Activated CD4-positive, alpha-beta memory T cell treated with anti-CD3 and anti-CD28 coated beads for 36 hours (primary cell): ENCODE data around the gene PREX1. TPM values are rescaled to one million over a fixed set of nuclear protein-coding genes. Genes with fewer than 3 reads are reported as not detected.

Experiments
- CTCF ChIA-PET: fragments of 350-600 bp; sonication (Branson Sonifier 250); formaldehyde crosslinking; loops from one replicate; lab custom pipeline; 2021; ENCODE audit warnings: antibody characterized with exemption, inconsistent platforms; lab: Charles Lee
- POLR2A ChIA-PET: fragments of 350-600 bp; sonication (Branson Sonifier 250); formaldehyde crosslinking; loops from one replicate; lab custom pipeline; 2021; ENCODE audit warnings: antibody characterized with exemption; lab: Charles Lee
- DNase-seq: peaks from one replicate; pipeline ENCODE4 v3.0.0-alpha.2; 2020
- H3K27ac Mint-ChIP-seq: one replicate; pipeline ENCODE4 v1.8.0; 2021; ENCODE audit warnings: mixed read lengths
- H3K27me3 Mint-ChIP-seq: one replicate; pipeline ENCODE4 v1.8.0; 2021; ENCODE audit warnings: mixed read lengths
- H3K36me3 Mint-ChIP-seq: one replicate; pipeline ENCODE4 v1.8.0; 2021; ENCODE audit warnings: mixed read lengths
- H3K4me1 Mint-ChIP-seq: one replicate; pipeline ENCODE4 v1.8.0; 2021; ENCODE audit warnings: low read depth, mixed read lengths
- H3K4me3 Mint-ChIP-seq: one replicate; pipeline ENCODE4 v1.8.0; 2021; ENCODE audit warnings: mild to moderate bottlenecking, mixed read lengths
- H3K9me3 Mint-ChIP-seq: one replicate; pipeline ENCODE4 v1.8.0; 2021; ENCODE audit warnings: mixed read lengths
- intact Hi-C: fragments of 100-400 bp; cut with micrococcal nuclease; formaldehyde crosslinking; loops from one replicate; pipeline ENCODE4 v1.15.1; 2023
- total RNA-seq, 2 experiments: library from RNA; stranded (reverse); gene quantifications; one replicate each; pipeline ENCODE4 v1.2.3, GENCODE V29; 2021

The PREX1 gene
- total RNA-seq, 2 experiments from 2014 or later: 91.5 to 92.8 TPM

DNA sequence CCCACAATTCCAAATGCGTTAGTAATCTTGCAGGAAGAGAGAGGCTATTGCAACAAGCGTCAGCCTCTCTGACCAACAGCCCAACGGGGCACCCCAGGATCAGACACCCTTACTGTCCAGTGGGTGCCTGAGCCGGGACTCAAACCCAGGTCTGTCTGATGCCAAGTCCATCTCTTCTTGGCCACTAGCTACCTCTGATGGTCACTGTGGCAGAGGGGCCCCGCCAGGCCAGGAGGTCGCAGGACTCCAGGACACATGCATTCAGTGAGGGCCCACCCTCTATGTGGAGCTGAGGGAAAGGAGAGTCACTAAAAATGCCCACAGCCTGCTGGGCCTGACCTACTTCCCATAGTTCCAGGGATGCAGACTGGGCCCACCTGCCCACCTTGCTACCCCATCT is 83.3 kb downstream of the PREX1 start:
- CTCF ChIA-PET: no interaction called here

DNA sequence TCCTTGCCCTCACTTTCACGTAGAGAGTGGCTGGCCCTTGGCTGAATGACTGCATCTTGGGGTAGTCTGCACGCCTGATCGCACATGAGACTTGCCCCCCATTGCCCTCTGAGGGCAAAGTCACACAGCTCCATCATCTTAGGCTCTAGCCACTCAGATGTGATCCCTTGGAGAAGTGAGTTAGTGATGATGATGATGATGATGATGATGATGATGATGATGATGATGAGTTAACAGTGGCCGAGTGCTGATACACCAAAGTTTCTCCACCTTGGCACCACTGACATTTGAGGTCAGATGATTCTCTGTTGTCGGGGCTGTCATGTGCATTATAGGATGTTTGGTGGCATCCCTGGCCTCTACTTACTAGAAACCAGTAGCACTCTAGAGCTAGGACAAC is 84.0 kb downstream of the PREX1 start:
- no peaks in the 10 kb centered on the region for H3K27me3 Mint-ChIP-seq
- DNase-seq: no peak
- peaks cover 30% of the 10 kb centered on the region for H3K36me3 Mint-ChIP-seq
- H3K4me3 Mint-ChIP-seq: no peak overlapping the region
- ChIA-PET POLR2A (no interaction called here), CTCF (no interaction called here)
- intact Hi-C loops: no loop called here
- no peak overlapping the region for H3K27ac Mint-ChIP-seq
- no peaks in the 10 kb centered on the region for H3K9me3 Mint-ChIP-seq
- peaks cover 38% of the 10 kb centered on the region for H3K4me1 Mint-ChIP-seq

More for the DNA sequence above, 83.3 kb downstream of the PREX1 start:
- intact Hi-C loops: no loop called here
- Mint-ChIP-seq H3K4me3 (no peak overlapping the region), H3K27me3 (no peaks in the 10 kb centered on the region), H3K36me3 (peaks cover 28% of the 10 kb centered on the region), H3K27ac (no peak overlapping the region), H3K9me3 (no peaks in the 10 kb centered on the region), H3K4me1 (peaks cover 38% of the 10 kb centered on the region)
- DNase-seq: no peak
- POLR2A ChIA-PET: no interaction called here

DNA sequence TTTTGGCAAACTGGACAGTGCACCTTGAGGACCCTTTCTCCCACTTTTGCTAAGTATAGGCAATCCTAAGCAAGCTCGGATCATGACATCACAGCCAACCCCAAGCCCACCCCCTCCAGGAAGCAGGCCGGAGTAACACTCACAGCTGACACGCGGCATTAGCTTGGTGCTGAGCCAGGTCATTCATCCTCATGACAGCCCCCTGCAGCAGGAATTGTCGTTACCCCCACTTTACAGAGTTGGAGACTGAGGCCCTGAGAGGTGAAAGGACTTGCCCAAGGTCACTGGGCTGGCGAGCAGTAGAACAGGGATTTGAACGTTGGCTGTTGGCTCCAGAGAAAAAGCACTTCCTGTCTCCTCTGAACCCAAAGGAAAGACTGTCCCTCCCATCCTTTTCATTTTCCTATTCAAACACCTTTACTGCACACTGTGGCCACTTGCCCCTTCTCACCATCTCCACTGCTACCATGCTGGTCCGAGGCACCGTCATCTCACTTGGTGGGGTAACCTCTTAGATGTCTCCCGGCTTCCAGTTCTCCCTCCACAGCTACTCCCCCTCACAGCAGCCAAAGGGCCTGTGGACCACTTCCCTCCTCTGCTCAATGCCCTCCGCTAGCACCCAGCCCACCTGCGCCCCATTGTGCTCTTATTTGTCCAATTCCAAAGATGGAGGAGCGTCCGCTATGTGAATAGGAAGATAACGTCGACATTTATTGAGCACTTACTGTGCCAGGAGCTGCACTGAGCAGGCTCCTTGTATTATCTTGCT is 84.7 kb downstream of the PREX1 start:
- H3K36me3 Mint-ChIP-seq: peaks cover 33% of the 10 kb centered on the region
- intact Hi-C loops: no loop called here
- ChIA-PET POLR2A (interaction anchor here (0.9 kb wide), 1 partner anchor 35 kb away, joined by 3 read pairs; no protein-coding TSS in a partner anchor), CTCF (no interaction called here)
- peak overlapping the region; percentile 2 for H3K27ac Mint-ChIP-seq
- no peak overlapping the region for H3K4me3 Mint-ChIP-seq
- H3K9me3 Mint-ChIP-seq: no peaks in the 10 kb centered on the region
- H3K27me3 Mint-ChIP-seq: no peaks in the 10 kb centered on the region
- H3K4me1 Mint-ChIP-seq: peaks cover 38% of the 10 kb centered on the region
- no peak for DNase-seq

DNA sequence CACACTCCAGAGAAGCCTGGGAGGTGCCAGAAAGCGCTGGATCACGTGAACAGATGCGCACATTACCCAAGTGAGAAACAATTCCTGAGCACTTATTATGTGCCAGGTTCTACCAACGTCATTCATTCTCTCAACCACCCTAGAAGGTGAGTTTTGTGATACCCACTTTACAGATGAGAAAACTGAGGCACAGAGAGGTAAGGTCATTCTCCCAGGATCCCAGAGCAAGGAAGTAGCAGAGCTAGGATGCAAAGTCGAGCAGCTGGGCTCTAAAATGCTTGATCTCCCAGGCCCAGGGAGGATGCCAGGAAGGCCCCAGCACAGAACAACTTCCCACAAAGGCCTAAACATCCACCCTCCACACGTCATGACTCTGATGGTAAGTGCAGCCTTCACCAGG is 85.6 kb downstream of the PREX1 start:
- Mint-ChIP-seq H3K27ac (no peak overlapping the region), H3K9me3 (no peaks in the 10 kb centered on the region), H3K27me3 (no peaks in the 10 kb centered on the region), H3K4me3 (no peak overlapping the region), H3K4me1 (peaks cover 42% of the 10 kb centered on the region), H3K36me3 (peaks cover 39% of the 10 kb centered on the region)
- POLR2A ChIA-PET: interaction anchor here (0.9 to 5.6 kb wide), 3 partner anchors 10 to 84 kb away, joined by 3 to 44 read pairs (median 3); no protein-coding TSS in a partner anchor
- CTCF ChIA-PET: no interaction called here
- DNase-seq: no peak
- intact Hi-C loops: no loop called here

DNA sequence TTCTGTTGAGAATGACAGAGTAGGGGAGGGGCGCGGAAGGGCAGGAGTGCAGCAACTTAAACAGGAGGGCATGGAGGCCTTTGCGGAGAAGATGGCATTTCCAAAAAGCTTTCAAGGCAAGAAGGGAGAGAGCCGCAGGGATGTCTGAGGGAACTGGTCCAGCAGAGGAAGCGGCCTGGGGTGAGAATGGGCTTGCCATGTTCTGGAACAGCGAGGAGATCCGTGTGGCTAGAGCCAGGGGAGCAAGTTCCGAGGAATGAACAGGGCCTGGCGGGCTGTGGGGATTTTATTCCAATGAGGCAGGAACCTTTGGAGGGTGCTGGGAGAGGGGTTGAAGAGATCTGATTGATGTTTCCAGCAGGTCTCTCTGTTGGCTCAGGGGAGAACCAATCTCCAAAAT is 86.1 kb downstream of the PREX1 start:
- Mint-ChIP-seq H3K4me1 (peaks cover 48% of the 10 kb centered on the region), H3K27ac (no peak overlapping the region), H3K4me3 (no peak overlapping the region), H3K9me3 (no peaks in the 10 kb centered on the region), H3K36me3 (peaks cover 40% of the 10 kb centered on the region), H3K27me3 (no peaks in the 10 kb centered on the region)
- ChIA-PET POLR2A (interaction anchor here (1.3 to 5.6 kb wide), 2 partner anchors 11 to 85 kb away, joined by 3 to 44 read pairs; no protein-coding TSS in a partner anchor), CTCF (interaction anchor here (3.5 kb wide), 1 partner anchor 10 kb away, joined by 10 read pairs; no protein-coding TSS in a partner anchor)
- intact Hi-C loops: no loop called here
- DNase-seq: no peak

DNA sequence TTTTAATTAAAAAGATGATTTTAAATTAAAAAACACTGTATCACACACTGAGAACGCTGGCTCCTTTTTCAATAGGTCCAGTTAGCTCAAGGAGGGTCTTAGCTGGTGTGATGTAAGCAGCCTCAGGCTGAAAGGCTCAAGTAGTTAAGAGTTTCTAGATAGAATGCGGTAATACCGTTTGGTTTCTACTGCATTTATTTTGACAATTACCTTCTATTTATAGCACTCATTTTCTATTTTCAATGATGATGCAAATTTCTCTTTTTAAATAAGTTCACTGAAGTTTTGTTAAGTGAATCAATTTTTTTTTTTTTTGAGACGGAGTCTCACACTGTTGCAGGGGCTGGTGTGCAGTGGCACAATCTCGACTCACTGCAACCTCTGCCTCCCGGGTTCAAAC is 87.1 kb downstream of the PREX1 start:
- Mint-ChIP-seq H3K4me3 (no peak overlapping the region), H3K9me3 (no peaks in the 10 kb centered on the region), H3K27ac (no peak overlapping the region), H3K4me1 (peaks cover 57% of the 10 kb centered on the region), H3K27me3 (no peaks in the 10 kb centered on the region), H3K36me3 (peaks cover 45% of the 10 kb centered on the region)
- DNase-seq: no peak
- intact Hi-C loops: no loop called here
- POLR2A ChIA-PET: interaction anchor here (0.7 to 5.6 kb wide), 4 partner anchors 11 to 107 kb away, joined by 3 to 44 read pairs (median 10); no protein-coding TSS in a partner anchor
- CTCF ChIA-PET: interaction anchor here (1.1 to 3.5 kb wide), 3 partner anchors 11 to 164 kb away, joined by 3 to 10 read pairs (median 5); no protein-coding TSS in a partner anchor

DNA sequence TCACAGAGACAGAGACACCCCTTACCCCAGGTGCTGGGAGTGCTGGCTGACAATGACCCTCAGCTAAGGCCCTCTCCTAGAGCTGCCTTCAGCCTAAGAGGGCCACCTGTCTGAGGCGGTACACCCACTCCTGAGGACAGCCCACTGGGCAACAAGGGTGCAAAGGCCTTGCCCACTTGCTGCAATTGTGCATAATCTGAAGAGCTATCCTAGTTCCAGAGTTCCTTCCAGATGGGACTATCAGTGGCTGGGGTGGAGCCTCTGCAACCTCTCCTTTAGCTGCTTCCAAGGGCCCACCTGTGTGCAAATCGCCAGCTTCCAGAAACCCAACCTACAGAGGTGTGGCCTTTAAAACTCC is 87.5 kb downstream of the PREX1 start:
- ChIA-PET POLR2A (interaction anchor here (0.5 to 5.6 kb wide), 7 partner anchors 12 to 107 kb away, joined by 3 to 44 read pairs (median 8); no protein-coding TSS in a partner anchor), CTCF (interaction anchor here (1.1 to 3.5 kb wide), 4 partner anchors 11 to 164 kb away, joined by 3 to 10 read pairs (median 6); no protein-coding TSS in a partner anchor)
- H3K4me1 Mint-ChIP-seq: peaks cover 54% of the 10 kb centered on the region
- H3K36me3 Mint-ChIP-seq: peaks cover 41% of the 10 kb centered on the region
- H3K27ac Mint-ChIP-seq: peak overlapping the region; percentile 92
- H3K9me3 Mint-ChIP-seq: no peaks in the 10 kb centered on the region
- no peak for DNase-seq
- intact Hi-C loops: no loop called here
- H3K27me3 Mint-ChIP-seq: no peaks in the 10 kb centered on the region
- H3K4me3 Mint-ChIP-seq: no peak overlapping the region

DNA sequence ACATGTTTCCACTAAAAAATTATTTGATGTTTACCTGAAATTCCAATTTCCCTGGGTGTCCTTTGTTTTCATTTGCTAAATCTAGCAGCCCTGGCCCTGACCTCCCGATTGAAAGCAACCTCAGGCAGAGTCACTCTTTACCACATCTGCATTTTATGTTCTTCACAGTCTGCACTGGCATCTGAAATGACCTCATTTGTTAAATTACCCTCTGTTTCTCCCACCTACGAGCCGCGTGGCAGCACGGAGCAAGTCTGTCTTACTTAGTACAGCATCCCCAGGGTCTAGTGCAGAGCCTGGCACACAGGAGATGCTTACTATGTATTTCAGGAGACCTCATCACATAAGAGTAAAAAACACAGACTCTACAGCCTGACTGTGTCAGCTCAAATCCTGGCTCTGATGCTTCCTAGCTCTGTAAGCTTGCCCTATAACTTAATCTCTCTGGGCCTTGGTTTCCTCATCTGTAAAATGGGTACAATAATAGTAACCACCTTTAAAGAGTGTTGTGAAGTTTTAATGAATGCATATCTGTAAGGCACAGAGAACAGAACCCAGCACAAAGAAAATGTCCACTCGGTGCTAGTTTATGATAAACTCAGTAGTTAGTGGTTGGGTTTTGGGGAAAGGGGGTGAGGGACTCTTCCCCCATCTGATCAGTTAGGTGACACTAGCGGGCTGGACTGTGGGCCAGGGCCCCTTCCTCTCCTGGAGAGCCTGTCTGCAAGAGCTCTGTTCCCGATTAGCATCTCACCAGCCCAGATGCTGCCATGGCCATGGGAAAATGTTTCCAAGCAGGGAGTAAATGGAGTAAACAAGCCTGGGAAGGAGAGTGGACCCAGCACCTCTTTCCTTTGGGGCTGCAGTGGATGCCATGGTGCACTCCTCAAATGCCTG is 88.2 kb downstream of the PREX1 start:
- peak; percentile 78 for DNase-seq
- POLR2A ChIA-PET: interaction anchor here (0.5 to 5.6 kb wide), 13 partner anchors 12 to 87 kb away, joined by 3 to 44 read pairs (median 7); partner anchors contain the start of gene PREX1
- CTCF ChIA-PET: interaction anchor here (0.9 to 3.5 kb wide), 10 partner anchors 12 to 165 kb away, joined by 3 to 10 read pairs (median 5); no protein-coding TSS in a partner anchor

DNA sequence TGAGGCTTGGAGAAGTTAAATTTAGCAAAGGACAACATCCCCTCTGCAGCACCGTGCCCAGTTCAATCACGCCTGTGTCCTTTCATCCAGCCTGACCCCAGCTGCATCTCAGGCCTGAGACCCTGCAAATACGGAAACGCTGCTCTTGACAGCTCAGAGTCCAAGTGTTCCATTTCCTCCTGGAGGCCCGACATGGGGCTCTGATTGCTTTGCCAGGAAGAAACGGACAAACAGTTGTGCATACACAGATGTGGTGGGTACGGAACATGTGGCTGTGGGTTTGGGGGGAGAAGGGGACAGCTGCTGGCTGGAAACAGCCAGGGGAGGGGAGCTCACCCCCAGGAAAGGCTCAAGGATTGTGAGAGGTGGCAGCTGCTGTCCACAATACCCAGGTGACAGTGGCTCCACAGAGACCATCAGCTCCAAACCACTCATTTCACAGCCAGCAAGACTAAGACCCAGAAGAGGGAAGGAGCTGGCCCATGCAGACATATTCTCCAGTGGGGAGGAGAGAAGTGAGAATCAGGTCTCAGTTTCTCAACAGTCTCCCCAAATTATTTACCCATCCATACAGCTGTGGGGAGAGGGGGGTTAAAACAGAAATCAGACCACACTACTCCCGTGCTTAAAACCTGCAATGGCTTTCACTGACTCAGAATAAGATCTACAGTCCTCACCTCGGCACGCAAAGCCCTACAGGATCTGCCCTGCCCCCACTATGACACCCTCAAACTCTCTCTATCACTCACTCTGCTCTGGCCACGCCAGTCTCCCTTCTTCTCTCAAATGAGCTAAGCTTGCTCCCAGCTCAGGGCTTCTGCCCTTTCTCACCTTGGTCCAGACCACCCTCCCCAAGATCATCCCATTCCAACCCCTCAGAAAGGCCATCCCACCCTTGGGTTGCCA is 89.1 kb downstream of the PREX1 start:
- CTCF ChIA-PET: interaction anchor here (0.9 to 3.5 kb wide), 10 partner anchors 13 to 166 kb away, joined by 3 to 10 read pairs (median 5); partner anchors contain the start of gene PREX1
- DNase-seq: peak; percentile 91
- peaks cover 42% of the 10 kb centered on the region for H3K36me3 Mint-ChIP-seq

More for the DNA sequence above, 88.2 kb downstream of the PREX1 start:
- H3K27me3 Mint-ChIP-seq: no peaks in the 10 kb centered on the region
- H3K27ac Mint-ChIP-seq: peak overlapping the region; percentile 92
- peaks cover 56% of the 10 kb centered on the region for H3K4me1 Mint-ChIP-seq
- H3K36me3 Mint-ChIP-seq: peaks cover 41% of the 10 kb centered on the region
- no peaks in the 10 kb centered on the region for H3K9me3 Mint-ChIP-seq
- intact Hi-C loops: loop anchor here (1.0 kb wide), 6 partner anchors 10 to 49 kb away; no protein-coding TSS in a partner anchor
- H3K4me3 Mint-ChIP-seq: peak overlapping the region; percentile 38

DNA sequence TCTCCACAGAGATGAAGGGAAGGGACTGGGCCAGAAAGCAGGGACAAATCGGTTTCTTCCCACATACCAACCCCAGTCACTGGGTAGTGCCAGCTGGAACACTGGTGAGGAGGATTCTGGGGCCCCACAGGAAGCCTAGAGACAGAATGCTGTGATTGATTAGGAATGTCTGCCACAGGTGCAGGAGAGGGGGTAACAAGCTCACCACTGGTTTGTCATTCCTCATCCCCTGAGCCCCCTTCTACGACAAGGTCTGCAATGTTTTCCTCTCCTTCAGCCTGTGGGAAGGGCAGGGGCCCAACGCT is 89.8 kb downstream of the PREX1 start:
- H3K4me3 Mint-ChIP-seq: no peak overlapping the region

More for the DNA sequence above, 89.1 kb downstream of the PREX1 start:
- Mint-ChIP-seq H3K27ac (peak overlapping the region; percentile 92), H3K27me3 (no peaks in the 10 kb centered on the region), H3K4me3 (peak overlapping the region; percentile 38), H3K4me1 (peaks cover 56% of the 10 kb centered on the region), H3K9me3 (no peaks in the 10 kb centered on the region)
- intact Hi-C loops: loop anchor here (1.0 kb wide), 7 partner anchors 11 to 86 kb away; no protein-coding TSS in a partner anchor
- POLR2A ChIA-PET: interaction anchor here (0.6 to 5.6 kb wide), 14 partner anchors 10 to 88 kb away, joined by 3 to 44 read pairs (median 7); partner anchors contain the start of gene PREX1

More for the DNA sequence above, 89.8 kb downstream of the PREX1 start:
- intact Hi-C loops: loop anchor here (1.0 kb wide), 1 partner anchor 86 kb away; no protein-coding TSS in a partner anchor
- ChIA-PET POLR2A (interaction anchor here (1.2 to 5.6 kb wide), 8 partner anchors 10 to 88 kb away, joined by 3 to 44 read pairs (median 10); partner anchors contain the start of gene PREX1), CTCF (interaction anchor here (0.9 to 3.5 kb wide), 7 partner anchors 13 to 89 kb away, joined by 4 to 10 read pairs (median 5); partner anchors contain the start of gene PREX1)
- H3K9me3 Mint-ChIP-seq: no peaks in the 10 kb centered on the region
- H3K36me3 Mint-ChIP-seq: peaks cover 42% of the 10 kb centered on the region
- peaks cover 55% of the 10 kb centered on the region for H3K4me1 Mint-ChIP-seq
- peak overlapping the region; percentile 92 for H3K27ac Mint-ChIP-seq
- no peak for DNase-seq
- H3K27me3 Mint-ChIP-seq: no peaks in the 10 kb centered on the region
